Measurements from ENCODE around the gene DAB2IP. TPM values are rescaled to one million over a fixed set of nuclear protein-coding genes. Genes with fewer than 3 reads are reported as not detected.

The DAB2IP gene
- total and polyA plus RNA-seq, 2 donors from 2014 or later, result 33.8 to 105 TPM

- H3K27me3 ChIP-seq (ENCODE audit: control insufficient read depth, insufficient read depth, low read length), result no peaks in the 10 kb centered on the region
- DNase-seq (no peak), FAIRE-seq (no peak)
- H3K9ac ChIP-seq (ENCODE audit: low read length in 3 of 3), result no peak overlapping the region
- no peak overlapping the region for H3K27ac ChIP-seq (ENCODE audit: low read depth in 2 of 2, low read length in 2 of 2)
- no peaks in the 10 kb centered on the region for H3K9me3 ChIP-seq (ENCODE audit: control insufficient read depth in 2 of 3, insufficient read depth in 1 of 3, low read length in 3 of 3)
- TF ChIP-seq CTCF (IDR thresholded peaks at IDR 0.05; ENCODE audit: borderline replicate concordance, extremely low read depth, insufficient read depth), result no peak
- intact Hi-C loops (cut with DNase I), result loop anchor here (10.0 kb wide), 1 partner anchor 301 kb away; no protein-coding TSS in a partner anchor
- peaks cover 0 to 9% (median 4%) of the 10 kb centered on the region in 3 donors for H3K36me3 ChIP-seq (ENCODE audit: control insufficient read depth in 2 of 3, insufficient read depth in 3 of 3, low read length in 3 of 3)
- peaks cover 0 to 4% (median 3%) of the 10 kb centered on the region in 3 donors for H3K4me1 ChIP-seq (ENCODE audit: control insufficient read depth in 2 of 3, insufficient read depth in 2 of 3, low read depth in 1 of 3, low read length in 3 of 3)
- no peak overlapping the region for H3K4me3 ChIP-seq (ENCODE audit: low read length in 3 of 3)
These were observed 32.2 kb downstream of the DAB2IP start for GRCh38 chr9:121683652-121684051.

GRCh38 chr9:121684381-121685145, 33.1 kb downstream of the DAB2IP start:
- Histone ChIP-seq H3K4me1 (ENCODE audit: control insufficient read depth in 2 of 3, insufficient read depth in 2 of 3, low read depth in 1 of 3, low read length in 3 of 3) (peaks cover 0 to 4% (median 3%) of the 10 kb centered on the region in 3 donors), H3K4me3 (ENCODE audit: low read length in 3 of 3) (no peak overlapping the region), H3K36me3 (ENCODE audit: control insufficient read depth in 2 of 3, insufficient read depth in 3 of 3, low read length in 3 of 3) (peaks cover 0 to 5% (median 2%) of the 10 kb centered on the region in 3 donors), H3K27me3 (ENCODE audit: control insufficient read depth, insufficient read depth, low read length) (no peaks in the 10 kb centered on the region), H3K9me3 (ENCODE audit: control insufficient read depth in 2 of 3, insufficient read depth in 1 of 3, low read length in 3 of 3) (no peaks in the 10 kb centered on the region), H3K9ac (ENCODE audit: low read length in 3 of 3) (no peak overlapping the region), H3K27ac (ENCODE audit: low read depth in 2 of 2, low read length in 2 of 2) (no peak overlapping the region)
- peak; percentile 46 for TF ChIP-seq CTCF (IDR thresholded peaks at IDR 0.05; ENCODE audit: borderline replicate concordance, extremely low read depth, insufficient read depth)
- intact Hi-C loops (cut with DNase I), result loop anchor here (10.0 kb wide), 1 partner anchor 300 kb away; no protein-coding TSS in a partner anchor
- DNase-seq (peak in 2 of 5 donors; percentile 45 to 80), FAIRE-seq (no peak)

DNA sequence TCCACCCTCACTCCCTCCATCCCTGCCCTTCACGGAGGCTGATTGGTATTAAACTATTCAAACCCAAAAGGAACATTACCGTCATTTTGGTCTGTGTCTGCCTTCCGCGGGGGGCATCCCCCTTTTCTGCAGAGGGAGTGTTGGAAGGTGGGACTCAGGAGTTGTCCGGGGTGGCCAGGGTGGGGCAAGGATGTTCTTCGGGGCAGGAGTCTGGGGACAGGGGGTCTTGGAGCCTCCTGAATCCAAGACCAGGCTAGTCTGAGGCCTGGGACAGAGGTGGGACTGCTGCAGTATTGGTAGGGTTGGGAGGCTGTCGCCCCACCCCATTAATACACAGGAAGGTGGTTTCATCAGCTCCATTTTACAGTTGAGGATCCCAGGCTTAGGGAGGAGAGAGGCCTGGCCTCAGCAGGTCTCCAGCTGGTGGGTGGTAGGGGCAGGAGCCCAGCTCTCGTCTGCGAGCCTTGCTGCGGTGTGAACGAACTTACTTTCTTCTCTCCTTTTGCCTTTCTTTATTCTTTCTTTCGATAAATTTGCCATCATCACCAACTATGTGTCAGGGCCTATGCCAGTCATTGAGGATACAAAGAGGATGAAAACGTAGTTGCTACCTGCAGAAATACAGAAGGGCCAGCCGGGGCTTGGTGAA, 33.8 kb downstream of the DAB2IP start:
- FAIRE-seq, result no peak
- no peaks in the 10 kb centered on the region for H3K27me3 ChIP-seq (ENCODE audit: control insufficient read depth, insufficient read depth, low read length)
- H3K4me1 ChIP-seq (ENCODE audit: control insufficient read depth in 2 of 3, insufficient read depth in 2 of 3, low read depth in 1 of 3, low read length in 3 of 3), result peaks cover 0 to 4% (median 3%) of the 10 kb centered on the region in 3 donors
- no peak overlapping the region for H3K9ac ChIP-seq (ENCODE audit: low read length in 3 of 3)
- DNase-seq, result no peak
- no peak overlapping the region for H3K27ac ChIP-seq (ENCODE audit: low read depth in 2 of 2, low read length in 2 of 2)
- H3K36me3 ChIP-seq (ENCODE audit: control insufficient read depth in 2 of 3, insufficient read depth in 3 of 3, low read length in 3 of 3), result peaks cover 0 to 2% (median 0%) of the 10 kb centered on the region in 3 donors
- no peak overlapping the region for H3K4me3 ChIP-seq (ENCODE audit: low read length in 3 of 3)
- intact Hi-C loops (cut with DNase I), result loop anchor here (10.0 kb wide), 1 partner anchor 300 kb away; no protein-coding TSS in a partner anchor
- no peaks in the 10 kb centered on the region for H3K9me3 ChIP-seq (ENCODE audit: control insufficient read depth in 2 of 3, insufficient read depth in 1 of 3, low read length in 3 of 3)
- no peak for TF ChIP-seq CTCF (IDR thresholded peaks at IDR 0.05; ENCODE audit: borderline replicate concordance, extremely low read depth, insufficient read depth)

Data from kidney (tissue), 14 donors.